ENCODE results near the gene LAG3. TPM values are rescaled to one million over a fixed set of nuclear protein-coding genes. Genes with fewer than 3 reads are reported as not detected.

The LAG3 gene
- polyA plus RNA-seq, 2 of the 4 experiments (the other 2 are of a cell fraction), result 0.66 to 1.7 TPM

GRCh38 chr12:6748761-6749160 is 23.6 kb upstream of the LAG3 start:
- CTCF ChIA-PET, result interaction anchor here (1.4 to 2.2 kb wide), 4 partner anchors 11 to 124 kb away, joined by 3 to 6 read pairs (median 4); partner anchors contain the start of genes COPS7A and PTMS
- 94% methylated on average over 23 of the region's 28 CpGs for WGBS (ENCODE audit: missing lambda C conversion rate)

GRCh38 chr12:6750506-6750905 is 21.8 kb upstream of the LAG3 start:
- no peak for TF ChIP-seq CHD4 (IDR thresholded peaks at IDR 0.05; ENCODE audit: borderline replicate concordance)
- TF ChIP-seq BCL3 (IDR thresholded peaks at IDR 0.05), result no peak
- no peak for TF ChIP-seq HES2 (IDR thresholded peaks at IDR 0.05)
- TF ChIP-seq MYC (IDR thresholded peaks at IDR 0.05; ENCODE audit: borderline replicate concordance, low read length), result no peak
- no peak for TF ChIP-seq CBX8 (IDR thresholded peaks at IDR 0.05)
- no peak for TF ChIP-seq EHMT2 (IDR thresholded peaks at IDR 0.05; ENCODE audit: low read depth)
- no peak for TF ChIP-seq JUNB (IDR thresholded peaks at IDR 0.05)
- TF ChIP-seq HOXA7 (CRISPR knock-in tag; IDR thresholded peaks at IDR 0.05), result no peak
- no peak for TF ChIP-seq ZSCAN20 (CRISPR knock-in tag; IDR thresholded peaks at IDR 0.05)
- TF ChIP-seq ELK1 (IDR thresholded peaks at IDR 0.05; ENCODE audit: low read depth, low read length), result no peak
- no peak for TF ChIP-seq ESRRA (IDR thresholded peaks at IDR 0.05; ENCODE audit: borderline replicate concordance, low read length)
- no peak for TF ChIP-seq PHF8 (IDR thresholded peaks at IDR 0.05; ENCODE audit: borderline replicate concordance, low read depth)
- no peak for TF ChIP-seq HMGXB4 (CRISPR knock-in tag; IDR thresholded peaks at IDR 0.05; ENCODE audit: borderline replicate concordance)
- no peak for TF ChIP-seq CEBPB (IDR thresholded peaks at IDR 0.05)
- TF ChIP-seq ZFP36 (IDR thresholded peaks at IDR 0.05; ENCODE audit: borderline replicate concordance, partially characterized antibody), result no peak
- no peak for TF ChIP-seq NFE2L2 (conservative IDR thresholded peaks at IDR 0.05; ENCODE audit: low read length)
- TF ChIP-seq ATOH8 (CRISPR knock-in tag; IDR thresholded peaks at IDR 0.05; ENCODE audit: low read depth), result no peak
- TF ChIP-seq KDM1A (IDR thresholded peaks at IDR 0.05; ENCODE audit: low read depth), result no peak
- TF ChIP-seq E2F6 (IDR thresholded peaks at IDR 0.05; ENCODE audit: borderline replicate concordance, low read depth), result no peak
- POLR2A ChIA-PET, result no interaction called here
- Histone ChIP-seq H3K9me3 (no peaks in the 10 kb centered on the region), H3K4me1 (peaks cover 21% of the 10 kb centered on the region), H3K4me3 (no peak overlapping the region), H3K27ac (no peak overlapping the region), H3K4me2 (no peak overlapping the region)
- DNase-seq (ENCODE audit: low read depth in 1 of 2, low spot score in 1 of 2), result no peak
- ATAC-seq, result no peak
- no peak for FAIRE-seq
- CTCF ChIA-PET, result interaction anchor here (1.4 to 13.7 kb wide), 4 partner anchors 27 to 82 kb away, joined by 3 to 670 read pairs (median 154); partner anchors contain the start of genes CD4, COPS7A, GNB3 and GPR162
- WGBS (ENCODE audit: missing lambda C conversion rate), result 95% methylated on average over 4 of the region's 4 CpGs

More at GRCh38 chr12:6748761-6749160, 23.6 kb upstream of the LAG3 start:
- no peak overlapping the region for H3K27ac ChIP-seq
- ATAC-seq, result no peak
- POLR2A ChIA-PET, result no interaction called here
- FAIRE-seq, result no peak
- H3K4me2 ChIP-seq, result no peak overlapping the region
- no peaks in the 10 kb centered on the region for H3K9me3 ChIP-seq
- no peak for DNase-seq (ENCODE audit: low read depth in 1 of 2, low spot score in 1 of 2)
- H3K4me3 ChIP-seq, result no peak overlapping the region
- peaks cover 12% of the 10 kb centered on the region for H3K4me1 ChIP-seq
- TF ChIP-seq EHF (CRISPR knock-in tag; IDR thresholded peaks at IDR 0.05) (no peak), E2F6 (IDR thresholded peaks at IDR 0.05; ENCODE audit: borderline replicate concordance, low read depth) (no peak)
